NCI-H2227 treated with DMSO at 0.1 percent for 48 hours (cell line): ENCODE results near the gene SMCHD1.
A peak's percentile ranks its signal among the peaks of the same experiment; 100 is the strongest.

Experiments used
- DNase-seq: peaks from one replicate; lab custom pipeline; 2025; lab: John Stamatoyannopoulos, UW

SMCHD1 gene

DNA sequence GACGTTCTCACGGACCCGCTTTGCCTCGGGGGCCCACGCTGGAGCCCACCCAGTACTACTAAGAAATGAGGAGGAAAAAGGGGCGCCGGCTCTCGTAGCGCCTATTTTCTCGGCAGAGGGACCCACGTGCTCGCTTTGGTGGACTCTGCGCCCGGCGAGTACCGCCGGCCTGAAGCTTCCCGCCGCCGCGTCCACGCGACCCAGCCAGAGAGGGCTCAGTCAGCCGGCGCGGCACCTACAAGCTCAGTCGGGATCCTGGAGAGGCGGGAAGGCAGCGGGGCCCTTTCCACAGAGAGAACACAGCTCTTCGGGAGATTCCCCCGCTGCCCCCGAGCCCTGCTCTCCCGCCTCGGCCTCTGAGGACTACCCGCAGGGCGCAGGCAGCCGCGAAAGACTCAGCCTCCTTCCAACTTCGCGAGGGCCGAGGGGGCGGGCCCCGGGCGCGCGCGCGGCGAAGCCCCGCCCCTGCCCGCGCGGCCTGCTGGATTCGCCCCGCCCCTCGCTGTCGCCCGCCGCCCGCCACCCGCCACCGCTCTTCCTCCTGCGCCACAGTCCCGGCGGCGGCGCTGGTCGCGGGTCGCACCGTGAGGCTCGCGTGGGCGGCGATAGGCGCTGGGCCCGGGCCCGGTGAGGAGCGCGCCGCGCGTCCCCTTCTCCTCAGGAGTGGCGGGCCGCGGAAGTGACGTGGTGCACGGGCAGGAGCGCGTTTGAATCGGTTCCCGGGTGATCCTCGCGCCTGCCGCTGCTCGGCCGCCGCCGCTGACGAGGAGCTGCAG is at the start of gene SMCHD1:
SMCHD1 (plus strand) TSS at position 549 of the 776 bp plus-strand sequence. CDS start 350 bp downstream, outside the sequence.
- peak; percentile 88 for DNase-seq

DNA sequence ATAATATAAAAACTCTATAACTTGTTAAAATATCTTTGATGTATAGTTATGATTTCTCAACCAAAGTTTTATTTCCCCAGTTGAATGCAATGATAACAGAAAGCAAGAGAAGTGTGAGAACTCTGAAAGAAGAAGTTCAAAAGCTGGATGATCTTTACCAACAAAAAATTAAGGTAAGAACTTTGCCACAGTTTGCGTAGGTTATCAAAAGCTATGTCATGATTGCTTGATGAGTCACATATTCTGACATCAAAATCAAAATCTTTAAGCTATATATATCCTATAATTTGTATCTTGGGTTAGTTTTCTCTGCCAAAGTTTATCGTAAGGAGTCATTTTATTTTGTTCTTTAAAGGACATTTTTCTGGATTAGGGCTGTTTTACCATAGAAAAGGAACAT is 49.2 kb upstream of the SMCHD1 start:
- DNase-seq = no peak

GRCh38 chr18:2609604-2610003 is 45.9 kb upstream of the SMCHD1 start:
- no peak for DNase-seq

DNA sequence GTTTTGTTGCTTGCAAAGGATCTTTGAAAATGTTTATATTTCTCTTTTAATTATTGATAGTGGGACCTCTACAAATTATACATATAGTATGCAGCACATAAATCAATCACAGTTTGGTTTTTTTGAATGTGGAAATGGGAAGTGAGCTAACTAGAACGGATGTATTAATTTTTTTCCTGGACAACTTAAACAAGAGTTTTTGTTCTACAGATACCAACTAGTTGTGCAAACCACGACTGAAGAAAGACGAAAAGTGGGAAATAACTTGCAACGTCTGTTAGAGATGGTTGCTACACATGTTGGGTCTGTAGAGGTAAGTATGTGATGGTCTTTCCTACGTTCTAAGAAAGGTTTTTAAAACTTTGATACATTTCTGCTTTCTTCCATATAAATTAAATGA is 45.0 kb upstream of the SMCHD1 start:
- DNase-seq = no peak

DNA sequence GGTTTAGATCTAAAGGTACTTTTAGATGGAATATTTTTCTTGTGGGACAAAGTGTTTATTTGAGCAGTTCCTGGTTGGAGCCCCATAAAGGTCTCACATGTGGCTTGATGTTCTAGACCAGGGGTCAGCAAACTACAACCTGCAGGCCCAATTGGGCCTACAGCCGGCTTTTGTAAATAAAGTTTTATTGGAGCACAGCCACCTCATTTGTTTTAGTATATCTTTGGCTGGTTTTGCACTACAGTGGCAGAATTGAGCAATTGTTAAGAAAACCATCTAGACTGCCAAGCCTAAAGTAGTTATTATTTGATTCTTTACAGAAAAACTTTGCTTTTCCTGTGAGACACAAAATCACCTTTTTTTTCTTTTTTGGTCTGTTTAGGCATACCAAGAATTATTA is 42.5 kb upstream of the SMCHD1 start:
- no peak for DNase-seq

DNA sequence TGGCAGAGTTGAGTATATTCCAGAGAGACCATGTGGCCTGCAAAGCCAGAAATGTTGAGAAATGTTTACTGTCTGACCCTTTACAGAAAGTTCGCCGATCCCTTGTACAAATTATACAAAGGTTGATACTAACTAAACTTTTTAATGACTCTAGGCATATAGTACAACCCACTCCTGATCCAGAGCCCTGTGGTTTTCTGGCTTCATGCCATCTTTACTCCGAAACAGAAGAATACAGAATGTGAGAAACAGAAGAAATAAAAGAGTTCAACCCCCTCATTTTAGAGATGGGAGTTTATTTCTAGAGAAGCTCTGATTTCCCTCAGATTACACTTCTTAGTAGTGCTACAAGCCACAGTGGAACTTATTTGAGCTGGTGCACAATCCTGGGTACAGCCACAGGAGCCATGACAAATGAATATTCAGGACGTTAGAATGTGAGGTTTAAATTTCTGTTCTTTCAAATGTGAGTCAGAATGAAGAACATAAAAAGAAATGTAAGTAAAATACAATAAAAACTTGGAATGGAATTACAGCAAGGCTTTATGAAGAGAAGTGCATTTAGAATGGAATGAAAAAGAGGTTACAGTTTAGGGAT is 38.0 kb upstream of the SMCHD1 start:
- no peak for DNase-seq

GRCh38 chr18:2618009-2618408 is 37.5 kb upstream of the SMCHD1 start:
- no peak for DNase-seq

DNA sequence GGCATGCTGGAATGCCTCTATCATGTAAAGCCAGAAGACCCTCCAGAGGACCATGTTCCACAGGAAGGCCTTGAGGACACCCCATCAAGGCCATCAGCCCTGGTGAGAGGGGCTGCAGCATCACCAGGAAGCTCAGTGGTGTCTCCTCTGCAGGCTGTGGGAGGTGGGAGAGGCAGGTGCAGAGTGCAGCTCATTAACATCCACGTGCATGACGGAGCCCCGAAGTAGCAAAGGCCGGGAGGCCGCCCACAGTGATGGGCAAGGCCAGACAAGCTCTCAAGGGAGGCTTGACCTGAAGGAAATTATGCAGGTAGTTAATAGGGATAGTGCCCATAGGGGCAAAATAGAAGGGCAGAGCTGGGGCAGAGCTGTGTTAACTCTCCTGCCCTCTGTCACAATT is 30.3 kb upstream of the SMCHD1 start:
- DNase-seq = no peak

GRCh38 chr18:2627821-2628276 is 27.7 kb upstream of the SMCHD1 start:
- DNase-seq = no peak

- DNase-seq = no peak
These were observed 26.5 kb upstream of the SMCHD1 start for GRCh38 chr18:2629003-2629402.

GRCh38 chr18:2635586-2635985 is 19.9 kb upstream of the SMCHD1 start:
- DNase-seq = no peak

DNA sequence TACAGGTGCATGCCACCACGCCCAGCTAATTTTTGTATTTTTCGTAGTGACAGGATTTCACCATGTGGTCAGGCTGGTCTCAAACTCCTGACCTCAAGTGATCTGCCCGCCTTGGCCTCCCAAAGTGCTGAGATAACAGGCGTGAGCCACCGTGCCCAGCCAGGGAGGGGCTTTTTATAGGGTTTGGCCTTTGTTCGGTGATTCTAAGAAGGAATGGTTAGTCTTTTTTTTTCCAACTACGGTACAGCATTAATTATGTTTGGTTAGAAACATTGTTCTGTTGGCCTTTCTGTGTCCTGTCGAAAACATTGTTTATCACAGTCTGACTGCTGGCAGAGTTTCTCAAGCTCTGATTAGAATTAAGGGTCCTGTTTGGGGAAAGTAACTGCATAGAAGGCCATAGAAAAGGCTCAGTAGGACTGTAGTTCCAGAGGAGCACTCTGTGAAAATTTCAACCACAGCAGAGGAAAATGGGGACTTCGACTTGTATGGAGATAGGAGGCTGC is 19.3 kb upstream of the SMCHD1 start:
- no peak for DNase-seq

DNA sequence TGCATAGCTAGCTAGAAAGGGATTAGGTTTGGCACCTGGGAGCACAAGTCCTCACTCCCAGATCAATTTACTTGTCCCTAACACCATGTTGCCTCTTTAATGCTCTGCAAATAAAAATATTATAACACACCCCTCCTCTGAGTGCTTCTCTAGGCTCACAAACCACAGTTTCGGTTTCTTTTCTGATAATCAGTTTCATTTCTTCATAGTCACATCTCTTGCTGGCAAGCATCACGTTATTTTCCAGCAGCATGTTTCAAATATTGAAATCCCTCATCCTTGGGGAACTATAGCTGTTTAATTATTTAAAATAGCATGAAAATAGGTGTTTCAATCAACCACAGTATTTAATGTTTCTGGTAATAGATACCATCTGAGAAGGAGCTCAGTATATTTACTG is 13.9 kb upstream of the SMCHD1 start:
- DNase-seq = no peak

DNA sequence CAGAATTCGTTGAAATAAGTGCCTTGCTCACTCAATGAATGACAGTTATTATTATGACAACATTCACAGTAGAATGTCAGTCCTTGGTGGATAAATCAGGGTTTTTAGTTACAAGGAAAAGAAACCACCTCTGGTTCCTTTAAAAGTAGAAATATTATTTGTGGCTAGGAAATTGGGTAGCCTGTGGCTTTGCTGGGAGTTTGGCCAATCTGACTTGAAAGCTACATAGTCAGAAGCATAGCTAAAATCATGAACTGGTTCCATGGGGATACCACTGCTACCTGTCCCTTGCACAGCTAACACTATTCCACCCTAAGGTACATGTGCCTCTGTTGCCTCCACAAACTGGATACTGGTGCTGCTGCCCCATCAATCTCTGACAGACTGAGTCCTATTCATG is 12.8 kb upstream of the SMCHD1 start:
- no peak for DNase-seq

DNA sequence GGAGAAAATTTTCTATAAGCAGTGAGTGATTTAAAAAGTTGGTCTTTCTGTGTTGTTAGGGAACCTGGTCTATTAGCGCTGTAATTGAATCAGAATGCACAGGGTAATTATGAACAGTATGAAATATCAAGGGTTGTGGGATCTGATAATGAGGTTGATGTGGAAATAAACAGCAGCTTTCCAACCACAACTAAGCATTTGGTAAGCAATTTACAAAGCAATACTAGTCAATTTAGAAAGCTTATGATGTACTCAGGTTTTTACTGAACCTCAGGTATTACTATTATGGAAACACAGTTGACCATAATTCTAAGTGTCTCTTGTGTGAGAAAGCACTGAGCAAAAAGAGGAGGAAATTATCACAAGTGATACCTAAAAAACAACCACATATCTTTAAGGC is 11.0 kb upstream of the SMCHD1 start:
- no peak for DNase-seq

- no peak for DNase-seq
These were observed 3.5 kb upstream of the SMCHD1 start for GRCh38 chr18:2651981-2652380.

GRCh38 chr18:2653467-2653866 is 2.1 kb upstream of the SMCHD1 start:
- DNase-seq = no peak

DNA sequence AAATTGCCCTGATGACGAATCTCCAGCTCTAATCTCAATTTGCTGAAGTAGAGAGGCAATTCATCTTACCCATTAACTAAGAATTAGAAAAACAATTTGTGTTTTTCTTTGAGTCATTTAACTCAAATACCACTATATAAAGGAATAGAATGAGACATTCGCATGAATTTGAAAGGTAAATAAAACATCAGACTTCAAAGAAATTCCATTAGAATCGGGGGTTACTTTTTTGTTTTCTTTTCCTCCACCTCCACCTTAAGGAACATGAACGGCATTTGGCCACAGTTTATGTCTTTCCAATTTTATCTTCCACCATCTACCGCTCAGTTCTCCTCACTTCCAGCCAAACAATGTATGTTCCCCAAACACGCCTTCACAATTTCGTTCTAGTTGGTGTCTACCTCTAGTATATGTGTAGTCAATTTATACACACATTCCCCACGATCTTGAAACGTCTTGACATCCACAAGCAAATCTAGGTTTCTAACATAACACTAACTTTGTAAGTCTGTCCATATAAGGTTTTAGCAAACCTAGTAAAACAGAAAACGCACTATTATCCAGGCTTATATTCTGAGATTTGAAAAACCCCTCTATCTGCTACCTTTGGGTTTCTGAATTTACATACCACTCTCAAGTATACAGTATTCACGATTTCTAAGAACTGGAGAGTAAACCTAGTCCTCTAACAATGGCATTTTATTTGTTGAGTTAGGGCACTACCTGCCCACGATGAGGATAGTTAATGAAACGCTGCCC is 1.2 kb upstream of the SMCHD1 start:
- DNase-seq = peak; percentile 69

DNA sequence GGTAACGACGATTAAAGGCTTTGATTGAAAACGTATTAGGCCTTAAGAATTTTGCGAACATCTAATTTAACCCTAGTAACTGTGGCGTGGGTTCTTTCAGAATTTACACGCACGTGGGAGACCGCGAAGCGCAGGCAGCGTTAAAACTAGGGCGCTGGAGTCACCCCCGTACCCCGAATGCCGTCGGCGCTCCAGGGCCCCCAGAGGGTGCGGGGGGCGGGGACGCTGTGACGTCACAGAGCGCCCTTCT is 673 bp upstream of the SMCHD1 start:
- peak; percentile 69 for DNase-seq

- DNase-seq = no peak
These were observed 369 bp downstream of the SMCHD1 start for GRCh38 chr18:2655954-2656236.

DNA sequence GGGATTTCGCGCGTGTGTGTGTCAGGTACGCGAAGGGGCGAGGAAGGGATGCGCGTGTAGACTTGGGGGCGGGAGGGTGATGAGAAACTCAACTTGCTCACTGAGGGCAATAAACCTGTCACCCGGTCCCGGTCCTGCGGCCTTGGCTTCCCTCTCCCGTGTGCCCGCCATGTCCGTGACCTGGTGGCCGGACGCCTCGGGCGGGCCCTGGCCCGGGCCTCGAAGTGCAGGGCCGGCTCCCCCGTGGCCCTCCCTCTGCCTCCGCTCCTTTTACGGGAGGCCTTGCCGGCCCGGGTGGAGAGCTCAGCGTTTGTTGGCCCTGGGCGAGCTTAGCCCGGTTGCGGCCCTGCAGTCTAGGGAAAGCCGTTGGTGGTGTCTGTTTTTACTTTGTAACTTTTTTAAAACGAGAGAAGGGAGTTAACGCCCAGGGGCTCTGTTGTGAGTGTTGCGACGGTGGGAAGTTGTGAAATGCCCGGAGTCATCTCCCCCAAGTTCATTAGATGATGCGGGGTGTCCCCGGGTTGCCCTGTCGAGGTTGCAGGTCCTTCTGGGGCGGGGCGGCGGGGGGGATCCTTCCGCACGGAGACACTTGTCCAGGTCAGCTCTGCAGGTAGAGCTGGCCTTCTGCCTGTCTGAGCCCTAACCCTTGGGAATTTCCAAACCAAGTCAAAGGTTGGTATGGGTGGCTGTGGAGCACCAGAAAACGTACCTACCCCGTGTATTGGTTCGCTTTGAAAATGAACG is 883 bp downstream of the SMCHD1 start:
- DNase-seq = no peak

- peak; percentile 6 for DNase-seq
These were observed 1.5 kb downstream of the SMCHD1 start for GRCh38 chr18:2656981-2657512.
